HG03280 (cell line): ENCODE data around the gene SUMF1.

Experiments
- ATAC-seq: cut with Tn5 transposase; IDR thresholded peaks from one replicate; pipeline ENCODE4 v1.9.1; 2021; ENCODE audit warnings: mild to moderate bottlenecking, moderate library complexity; ENCODE audit not compliant: unreplicated experiment

SUMF1 gene

DNA sequence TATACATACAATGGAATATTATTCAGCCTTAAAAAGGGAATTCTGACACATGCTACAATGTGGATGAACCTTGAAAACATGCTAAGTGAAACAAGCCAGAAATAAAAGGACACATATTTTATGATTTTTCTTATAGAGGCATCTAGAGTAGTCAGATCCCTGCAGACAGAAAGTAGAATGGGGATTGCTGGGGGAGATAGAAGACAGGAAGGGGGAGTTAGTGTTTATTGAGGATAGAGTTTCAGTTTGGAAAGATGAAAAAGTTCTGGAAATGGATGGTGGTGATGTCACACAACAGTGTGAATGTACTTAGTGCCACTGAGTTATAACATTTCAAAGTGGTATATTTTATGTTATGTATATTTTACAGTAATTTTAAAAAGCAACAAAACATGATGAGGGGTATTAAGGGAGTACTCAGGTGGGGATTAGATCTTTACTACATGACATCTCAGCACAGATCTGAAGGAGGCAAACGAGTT lies 30.8 kb upstream of the SUMF1 start:
- ATAC-seq, result no peak

DNA sequence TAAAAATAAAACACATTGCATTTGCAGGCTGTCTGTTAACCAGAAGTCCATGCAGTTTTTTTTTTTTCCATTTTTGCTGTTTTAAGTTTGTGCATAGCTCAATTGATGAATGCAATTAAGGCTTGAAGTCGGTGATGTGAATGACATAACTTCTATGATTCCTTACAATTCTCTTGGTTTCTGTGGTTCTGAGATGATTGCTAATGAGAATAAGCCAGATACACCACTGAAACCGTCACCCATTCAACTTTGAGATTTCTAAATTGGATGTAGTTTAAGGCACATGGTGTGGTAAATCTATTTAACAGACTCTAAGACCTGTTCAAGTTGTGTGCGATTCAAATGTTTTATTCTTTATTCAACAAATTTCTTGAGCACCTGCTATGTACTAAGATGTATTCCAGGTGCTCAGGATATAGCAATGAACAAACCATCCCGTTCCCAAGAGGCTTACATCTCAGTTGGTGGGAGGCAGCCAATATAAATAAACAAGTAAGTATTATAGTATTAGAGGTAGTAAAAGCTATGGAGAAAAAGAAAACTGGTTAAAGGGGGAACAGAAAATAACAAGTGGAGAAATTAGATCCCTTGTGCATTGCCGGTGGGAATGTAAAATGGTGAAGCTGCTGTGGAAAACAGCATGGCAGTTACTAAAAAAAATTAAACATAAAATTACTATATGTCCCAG lies 30.1 kb upstream of the SUMF1 start:
- no peak for ATAC-seq

DNA sequence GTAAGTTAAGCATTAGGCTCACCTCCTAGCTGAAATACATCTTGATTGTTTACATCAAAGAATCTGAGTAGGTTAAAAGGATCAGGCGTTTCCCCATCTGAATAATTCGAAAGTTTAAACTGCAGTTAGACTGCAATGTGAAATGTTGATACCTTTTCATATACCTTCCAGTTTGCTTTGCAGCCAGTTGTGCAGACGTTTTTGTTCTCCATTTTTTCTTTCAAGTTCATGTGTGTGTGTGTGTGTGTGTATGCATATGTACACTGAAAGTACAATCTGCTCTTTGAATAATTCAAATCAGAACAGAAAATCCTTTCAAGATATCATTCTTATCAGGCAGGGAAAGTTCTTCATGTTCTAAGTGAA lies 29.0 kb upstream of the SUMF1 start:
- ATAC-seq, result no peak

DNA sequence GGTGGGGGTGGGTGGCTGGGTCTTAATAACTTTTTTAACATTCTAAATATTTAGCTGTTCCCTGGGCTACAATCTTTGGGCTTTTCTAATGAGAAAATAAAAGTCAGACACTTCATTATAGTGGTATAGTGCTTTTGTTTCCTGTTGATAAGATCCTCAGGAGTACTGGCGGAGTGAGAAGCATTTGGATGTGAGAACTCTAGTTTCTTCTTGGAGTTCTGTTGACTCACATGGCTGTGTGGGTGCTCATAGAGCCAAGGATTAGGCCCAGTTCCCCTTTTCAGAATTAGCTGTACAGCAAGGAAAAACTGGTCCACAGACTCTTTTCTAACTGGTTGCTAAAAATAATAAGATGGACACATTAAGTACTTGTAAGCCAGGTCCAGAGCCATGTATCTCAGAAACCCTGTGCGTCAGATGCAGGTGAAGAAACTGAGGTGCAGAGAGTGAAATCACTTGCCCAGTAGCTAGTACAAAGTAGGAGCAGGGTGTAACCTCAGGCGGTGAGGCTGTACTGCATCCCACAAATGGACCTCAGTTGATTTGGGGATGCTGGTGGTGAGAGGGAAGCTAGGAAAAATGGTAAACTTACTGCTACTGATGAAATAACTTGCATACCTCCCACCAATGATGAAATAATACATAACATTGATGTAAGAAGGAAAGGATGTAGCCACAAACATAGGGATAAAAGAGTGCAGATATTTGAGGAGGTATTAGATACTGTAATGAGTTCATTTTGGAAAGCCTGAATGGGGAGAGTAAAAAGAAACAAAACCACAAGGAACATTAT lies 28.4 kb upstream of the SUMF1 start:
- no peak for ATAC-seq

DNA sequence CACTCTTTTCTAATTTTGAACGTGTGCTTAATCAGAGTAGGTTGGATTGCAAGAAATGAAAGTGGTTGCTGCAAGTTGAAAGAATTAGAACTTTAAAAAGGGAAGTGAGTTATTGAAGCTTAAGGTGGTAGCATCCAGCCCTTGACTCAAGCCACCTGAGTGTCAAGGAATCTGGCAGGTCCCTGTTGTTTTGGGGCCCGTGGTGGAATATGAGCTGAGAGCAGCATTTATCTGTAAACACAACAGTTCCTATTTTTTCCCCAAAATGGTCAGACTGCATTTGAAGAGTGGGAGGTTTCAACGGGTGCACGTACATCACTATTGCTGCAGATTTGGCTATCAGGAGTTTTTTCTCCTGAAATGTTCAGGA lies 27.8 kb upstream of the SUMF1 start:
- ATAC-seq, result no peak

DNA sequence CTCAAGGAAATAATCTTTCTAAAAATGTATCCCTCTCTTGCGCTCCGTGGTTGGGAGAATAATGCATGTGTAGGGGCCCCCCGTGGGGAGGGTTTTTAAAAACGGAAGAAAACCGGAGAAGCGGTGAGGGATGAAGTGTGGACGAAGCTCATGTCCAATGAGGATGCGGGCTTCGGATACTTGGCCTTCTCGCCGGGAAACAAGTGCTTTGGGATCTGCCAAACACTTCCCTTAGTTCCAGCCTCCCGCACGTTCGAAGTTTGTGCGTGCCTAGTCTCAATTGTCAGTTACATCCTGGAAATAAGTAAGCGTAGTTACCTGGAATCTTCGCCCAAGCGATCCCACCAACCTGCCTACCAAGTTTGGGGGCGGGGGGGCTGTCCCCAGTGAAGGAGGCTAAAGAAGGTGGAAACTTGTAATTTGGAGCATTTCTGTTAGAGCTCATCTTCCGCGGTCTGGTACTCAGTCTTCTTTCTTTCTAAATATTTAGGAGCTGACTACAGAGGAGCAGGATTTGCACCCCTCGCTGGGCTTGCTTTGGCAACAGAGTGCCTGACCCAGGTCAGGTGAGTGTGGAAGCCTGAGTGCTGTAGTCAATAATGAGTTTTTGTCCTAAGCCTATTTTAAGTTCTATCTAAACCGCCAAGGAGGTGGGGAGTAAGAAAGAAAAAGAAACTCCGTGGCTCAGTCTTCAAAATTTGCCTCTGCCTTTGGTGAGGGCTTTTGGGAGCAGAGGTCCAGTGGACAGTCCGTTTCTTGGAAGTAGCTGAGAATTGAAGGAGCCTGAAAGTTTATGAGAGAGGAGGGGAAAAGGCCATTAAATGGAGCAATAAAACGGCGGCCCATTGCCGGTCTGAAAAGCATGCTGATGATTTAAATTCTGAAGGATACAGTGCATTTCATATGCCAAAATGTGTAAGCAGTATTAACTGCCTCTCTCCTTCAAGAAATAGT lies 27.1 kb upstream of the SUMF1 start:
- no peak for ATAC-seq

DNA sequence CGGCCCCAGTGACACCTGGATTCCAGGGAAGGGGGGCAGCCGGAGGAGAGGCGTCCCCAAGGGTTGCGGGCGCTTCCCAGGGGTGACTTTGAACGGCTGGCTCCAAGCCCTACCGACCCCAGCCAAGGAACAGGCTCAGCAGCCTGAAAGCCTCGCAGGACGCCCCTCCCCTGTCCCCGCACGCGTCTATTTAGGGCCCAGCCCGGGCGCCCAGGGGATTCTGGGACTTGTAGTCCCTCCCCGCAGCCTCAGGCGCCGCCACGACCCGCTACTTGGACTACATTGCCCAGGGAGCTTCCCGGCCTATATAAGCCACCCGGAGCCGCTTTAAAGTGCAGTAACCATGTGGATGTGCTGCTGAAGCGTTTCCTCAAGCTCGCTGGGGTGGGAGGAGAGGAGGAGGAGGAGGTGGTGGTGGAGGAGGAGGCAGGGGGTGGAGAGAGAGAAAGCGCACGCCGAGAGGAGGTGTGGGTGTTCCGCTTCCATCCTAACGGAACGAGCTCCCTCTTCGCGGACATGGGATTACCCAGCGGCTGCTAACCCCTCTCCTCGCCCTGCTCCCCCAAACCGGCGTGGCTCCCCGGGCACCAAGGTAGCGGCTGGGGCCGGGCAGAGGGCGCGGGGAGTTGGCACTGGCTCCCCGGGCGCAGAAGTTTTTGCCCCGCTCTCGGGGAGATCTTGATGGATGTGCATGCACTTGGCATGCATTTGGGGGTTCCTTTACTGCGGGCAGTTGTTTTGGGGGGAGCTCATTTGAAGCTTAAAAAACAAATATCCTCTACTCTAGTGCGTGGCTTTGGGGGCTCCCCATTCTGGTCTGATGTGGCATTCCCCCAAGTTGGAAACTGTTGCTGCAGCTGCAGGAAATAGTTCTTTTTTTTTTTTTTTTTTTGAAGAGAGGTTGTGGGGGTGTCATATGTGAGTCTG lies 26.2 kb upstream of the SUMF1 start, which contains the start of gene ITPR1:
Gene ITPR1 (plus strand): TSS at position 335 of the 927 bp plus-strand sequence. CDS start 23,144 bp downstream, outside the sequence.
- ATAC-seq, result peak; percentile 94

DNA sequence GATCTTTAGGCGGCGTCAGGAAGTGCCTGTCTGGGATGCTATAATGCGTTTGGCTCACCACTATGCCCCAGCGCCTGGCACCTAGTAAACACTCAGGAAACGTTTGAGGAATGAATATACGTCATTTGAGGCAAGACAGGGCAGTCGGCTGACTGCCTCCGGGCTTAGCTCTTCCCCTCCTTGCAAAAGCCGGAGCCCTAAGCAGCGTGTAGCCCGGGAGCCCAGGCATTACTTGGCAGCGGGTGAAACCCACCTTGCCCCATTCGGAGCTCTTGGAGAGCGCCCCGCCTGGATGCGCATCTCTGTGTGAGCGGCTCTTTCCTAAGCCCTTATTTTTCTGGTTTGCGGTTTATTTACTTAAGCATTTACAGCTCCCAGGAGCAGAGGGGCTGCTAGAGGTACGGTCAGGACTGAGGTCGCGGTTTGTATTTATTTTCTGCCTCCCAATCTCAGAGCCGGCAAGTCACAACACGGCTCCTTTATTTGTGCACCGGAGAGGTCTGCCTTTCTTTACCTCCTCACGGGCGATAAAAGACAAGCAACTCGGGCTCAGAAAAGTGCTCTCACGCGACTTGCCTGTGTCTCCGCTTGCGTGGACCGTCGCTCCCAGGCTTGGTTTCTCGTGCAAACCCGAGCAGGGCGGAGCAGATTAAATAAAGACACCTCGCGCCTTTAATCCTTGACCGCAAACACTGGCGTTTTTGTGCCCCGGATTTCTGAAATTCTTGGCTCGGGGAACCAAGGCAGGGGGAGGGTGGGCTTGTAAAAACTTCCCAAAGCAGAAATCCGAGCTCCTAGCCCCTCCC lies 25.3 kb upstream of the SUMF1 start:
- ATAC-seq, result no peak

DNA sequence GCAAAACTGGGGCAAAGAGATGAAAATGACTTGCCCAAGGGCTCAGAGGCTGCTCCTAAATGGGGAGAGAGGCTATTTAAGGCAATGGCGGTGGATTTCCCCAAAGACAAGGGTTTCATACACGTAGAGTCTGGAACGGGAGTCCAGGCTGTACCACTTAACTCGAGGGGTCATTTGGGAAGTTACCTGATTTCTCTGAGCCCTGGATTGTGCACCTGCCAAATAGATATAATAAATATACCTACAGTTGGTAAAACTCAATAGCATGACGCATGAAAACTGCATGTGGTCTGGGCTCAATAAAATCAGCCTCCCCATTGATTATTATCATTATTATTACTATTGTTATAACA lies 24.8 kb upstream of the SUMF1 start:
- ATAC-seq, result no peak

DNA sequence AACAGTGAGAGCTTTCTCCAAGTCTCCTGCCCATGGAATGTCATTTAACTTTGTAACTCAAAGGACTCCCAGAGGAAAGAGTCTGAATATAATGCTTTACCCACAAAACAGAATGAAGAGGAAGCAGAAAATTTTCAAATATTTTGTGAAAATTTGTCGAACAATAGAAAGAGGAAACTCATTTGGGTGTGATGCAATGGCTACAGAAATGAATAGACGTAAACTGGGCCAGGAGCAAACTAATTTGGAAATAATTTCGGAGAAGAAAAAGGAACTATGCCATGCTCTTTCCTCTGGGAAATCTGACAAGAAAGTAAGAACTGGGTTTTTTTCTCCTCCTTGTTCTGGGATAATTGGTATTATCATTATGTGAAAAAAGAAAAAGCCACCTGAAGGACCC lies 11.2 kb upstream of the SUMF1 start:
- ATAC-seq, result no peak

DNA sequence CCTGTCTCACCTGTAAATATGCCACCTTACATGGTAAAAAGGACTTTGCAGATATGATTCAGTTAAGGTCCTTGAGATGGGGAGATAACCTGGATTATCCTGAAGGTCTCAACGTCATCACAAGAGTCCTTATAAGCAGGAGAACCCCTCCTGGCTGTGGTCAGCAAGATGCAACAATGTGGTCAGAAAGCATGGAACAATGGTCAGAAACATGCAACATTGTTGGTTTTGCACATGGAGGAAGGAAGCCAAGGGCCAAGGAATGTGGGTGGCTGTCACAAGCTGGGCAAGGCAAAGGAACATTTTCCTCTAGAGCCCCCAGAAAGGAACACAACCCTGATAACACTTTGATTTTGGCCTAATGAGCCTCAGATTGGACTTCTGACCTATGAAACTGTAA lies 9.4 kb upstream of the SUMF1 start:
- no peak for ATAC-seq

DNA sequence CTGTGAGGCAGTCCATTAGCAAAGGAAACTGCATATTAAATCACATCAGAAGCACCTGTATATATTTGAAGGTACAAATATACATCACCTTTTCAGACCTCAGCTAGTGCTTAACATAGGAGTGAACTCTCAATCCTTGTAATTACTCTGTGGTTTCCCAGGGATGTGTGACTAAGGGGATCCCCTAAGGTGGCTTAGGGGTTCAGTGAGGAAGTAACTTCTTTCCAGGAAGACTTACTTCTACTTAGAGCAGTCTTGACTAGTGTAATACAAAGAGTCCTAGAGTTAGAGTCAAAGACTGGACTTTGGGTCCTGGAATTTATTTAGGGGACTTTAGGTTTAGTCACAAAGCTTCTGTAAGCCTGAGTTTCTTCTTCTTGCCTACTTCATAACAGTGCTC lies 8.7 kb upstream of the SUMF1 start:
- no peak for ATAC-seq

DNA sequence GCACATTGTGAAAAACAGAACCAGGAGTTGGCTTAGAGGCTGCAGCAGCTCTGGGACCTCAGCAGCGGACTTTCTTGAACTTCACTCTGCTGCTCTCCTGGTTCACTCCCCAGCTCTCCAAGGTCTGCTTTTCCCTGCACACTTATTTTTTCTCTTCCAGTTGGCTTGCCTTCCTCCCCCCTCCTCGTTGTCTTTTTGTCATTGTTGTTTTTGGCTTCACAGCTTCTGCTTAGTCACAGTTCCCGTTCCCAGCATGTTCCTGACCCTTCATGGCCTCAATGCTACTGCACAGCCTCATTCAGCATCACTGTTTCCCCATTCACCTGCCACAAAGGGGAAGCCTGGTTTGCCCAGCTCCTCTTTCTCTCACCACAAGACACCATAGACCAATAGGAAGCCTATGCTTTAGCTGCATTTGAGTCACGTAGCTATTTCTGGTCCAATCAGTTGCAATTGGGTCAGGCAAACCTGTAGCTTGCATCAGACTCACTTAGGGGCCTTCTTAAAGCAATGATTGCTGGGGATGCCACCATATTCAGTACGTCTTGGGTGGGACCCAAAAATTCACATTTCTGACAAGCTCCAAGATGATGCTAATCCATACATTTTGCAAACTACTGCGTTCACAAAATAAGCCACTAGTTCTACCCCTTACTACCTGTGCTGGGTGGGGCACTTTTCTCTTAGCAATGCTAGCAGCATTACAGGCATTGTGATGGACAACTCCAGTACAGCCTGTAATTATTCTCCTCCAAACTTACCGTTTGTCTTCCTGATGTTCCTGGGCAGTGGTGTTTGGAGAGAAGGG lies 7.8 kb upstream of the SUMF1 start:
- ATAC-seq, result peak; percentile 48

DNA sequence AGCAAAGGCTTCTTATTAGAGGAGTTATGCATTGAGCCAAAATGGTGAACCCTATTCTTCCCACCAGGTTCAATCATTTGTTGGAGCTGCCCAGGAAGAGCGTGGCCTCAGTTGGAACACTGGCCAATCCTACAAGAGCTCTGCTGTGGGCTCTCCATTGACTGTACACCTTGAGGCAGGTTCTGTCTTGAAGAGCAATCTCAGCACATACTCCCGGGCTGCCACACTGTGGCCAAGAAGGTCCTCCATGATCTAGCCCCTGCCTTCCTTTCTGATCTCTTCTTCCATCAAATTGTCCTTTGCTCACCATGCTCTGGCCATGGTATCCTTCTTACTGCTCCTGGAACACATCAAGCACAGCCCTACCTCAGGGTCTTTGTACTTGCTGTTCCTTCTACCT lies 5.7 kb upstream of the SUMF1 start:
- ATAC-seq, result no peak

DNA sequence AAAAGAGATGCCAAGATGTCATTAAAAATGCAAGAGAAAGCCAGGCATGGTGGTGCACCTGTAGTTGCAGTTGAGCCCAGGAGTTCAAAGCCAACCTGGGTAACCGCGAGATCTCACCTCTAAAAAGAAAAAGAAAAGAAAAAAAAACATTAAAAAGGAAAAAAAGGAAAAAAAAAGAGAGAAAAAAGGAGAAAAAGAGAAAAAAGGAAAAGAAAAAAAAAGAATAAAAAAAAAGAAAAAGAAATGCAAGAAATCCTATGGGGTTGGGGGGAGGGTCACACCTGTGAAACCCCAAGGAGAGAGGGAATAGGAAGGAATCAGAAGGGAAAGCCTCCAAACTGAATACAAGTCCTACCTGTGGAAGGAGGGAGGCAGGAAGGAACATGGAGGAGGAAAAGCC lies 5.2 kb upstream of the SUMF1 start:
- ATAC-seq, result no peak

DNA sequence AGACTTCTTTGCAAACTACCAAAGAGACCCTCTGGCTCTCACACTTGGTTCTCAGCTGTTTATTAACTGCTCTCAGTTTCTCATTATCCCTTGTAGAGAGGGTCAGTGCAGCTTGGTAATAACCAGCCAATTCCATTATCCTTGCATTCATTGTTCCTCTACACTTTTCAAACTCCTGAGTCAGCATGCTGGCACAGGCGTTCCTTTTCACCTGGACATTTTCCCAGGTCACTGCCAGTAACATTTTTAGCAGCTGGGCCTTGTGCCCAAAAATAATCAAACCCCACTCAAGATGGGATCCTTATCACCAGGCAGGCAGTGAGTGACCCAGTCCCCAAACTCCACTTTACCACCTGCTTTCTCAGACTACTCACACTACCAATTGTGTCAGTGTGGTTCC lies 4.8 kb upstream of the SUMF1 start:
- ATAC-seq, result no peak

DNA sequence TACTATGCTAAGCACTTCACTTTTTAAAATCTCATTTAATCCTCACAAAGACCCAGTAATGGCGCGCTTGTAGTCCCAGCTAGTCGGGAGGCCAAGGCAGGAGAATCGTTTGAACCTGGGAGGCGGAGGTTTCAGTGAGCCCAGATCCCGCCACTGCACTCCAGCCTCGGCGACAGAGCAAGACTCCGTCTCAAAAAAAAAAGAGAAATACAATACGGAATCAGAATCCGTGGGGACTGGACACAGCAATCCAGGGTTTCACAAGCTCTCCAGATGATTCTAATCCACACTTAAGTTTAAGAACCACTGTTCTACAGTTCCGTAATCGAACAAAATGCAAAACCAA lies 426 bp upstream of the SUMF1 start:
- ATAC-seq, result no peak

DNA sequence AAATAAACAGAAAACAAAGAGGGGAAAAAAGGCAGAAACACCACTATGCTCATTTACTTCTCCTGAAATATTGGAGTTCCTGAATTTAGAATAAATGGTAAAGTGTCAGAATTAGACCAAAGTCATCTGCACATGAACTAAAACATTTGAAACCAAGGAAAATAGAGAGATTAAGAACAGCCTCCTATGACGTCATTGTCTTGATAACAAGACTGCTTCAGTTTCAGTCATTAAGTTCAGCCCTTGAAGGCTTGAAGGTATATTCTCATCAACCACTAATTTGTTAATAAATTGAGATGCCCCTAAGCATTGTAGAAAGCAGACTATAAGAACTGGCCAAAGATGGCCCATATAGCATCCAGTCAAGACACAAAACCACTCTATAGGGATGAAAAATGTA lies 2.5 kb downstream of the SUMF1 start:
- no peak for ATAC-seq
